WTC11 (cell line): ENCODE measurements around the gene NEDD4L. TPM values are rescaled to one million over a fixed set of nuclear protein-coding genes. Genes with fewer than 3 reads are reported as not detected.

ENCODE experiments used
- ATAC-seq: fragments of 200-7000 bp; cut with Tn5 transposase; 2 replicates; pipeline ENCODE4 v1.10.0; 2021; ENCODE audit warnings: mild to moderate bottlenecking, moderate library complexity
- CTCF ChIA-PET: fragments of 300-600 bp; sonication (Branson Sonifier 250); formaldehyde crosslinking; loops from one replicate; lab custom pipeline; 2021; ENCODE audit warnings: antibody characterized with exemption; lab: Charles Lee
- POLR2A ChIA-PET: fragments of 350-600 bp; sonication (Branson Sonifier 250); formaldehyde crosslinking; loops from one replicate; lab custom pipeline; 2021; ENCODE audit warnings: antibody characterized with exemption; lab: Charles Lee
- DNase-seq: peaks from one replicate; pipeline ENCODE4 v3.0.0; 2021; ENCODE audit warnings: low spot score
- H3K27ac Mint-ChIP-seq: 2 replicates; pipeline ENCODE4 v1.8.0; 2021; ENCODE audit warnings: mixed read lengths
- H3K27me3 Mint-ChIP-seq: 2 replicates; pipeline ENCODE4 v1.8.0; 2021; ENCODE audit warnings: low read depth, mild to moderate bottlenecking, moderate library complexity, mixed read lengths
- H3K36me3 Mint-ChIP-seq: 2 replicates; pipeline ENCODE4 v1.8.0; 2021; ENCODE audit warnings: mixed read lengths
- H3K4me1 Mint-ChIP-seq: 2 replicates; pipeline ENCODE4 v1.8.0; 2022; ENCODE audit warnings: mixed read lengths
- H3K4me3 Mint-ChIP-seq: 2 replicates; pipeline ENCODE4 v1.8.0; 2021; ENCODE audit warnings: mild to moderate bottlenecking, moderate library complexity, mixed read lengths
- H3K9me3 Mint-ChIP-seq: 2 replicates; pipeline ENCODE4 v1.8.0; 2021; ENCODE audit warnings: mixed read lengths
- ARID4B ChIP-seq: sonication (generic); formaldehyde crosslinking; IDR thresholded peaks from 2 replicates; pipeline ENCODE4 v1.8.0; 2023; ENCODE audit warnings: missing genetic modification reagents, mild to moderate bottlenecking, borderline replicate concordance
- CREM ChIP-seq: sonication (generic); formaldehyde crosslinking; IDR thresholded peaks from 2 replicates; pipeline ENCODE4 v1.8.1; 2022; ENCODE audit warnings: mild to moderate bottlenecking, missing genetic modification reagents, moderate library complexity
- E2F5 ChIP-seq: sonication (generic); formaldehyde crosslinking; IDR thresholded peaks from 2 replicates; pipeline ENCODE4 v1.8.1; 2022; ENCODE audit warnings: mild to moderate bottlenecking, moderate library complexity, missing genetic modification reagents
- ELF4 ChIP-seq: sonication (generic); formaldehyde crosslinking; IDR thresholded peaks from 2 replicates; pipeline ENCODE4 v1.8.1; 2022; ENCODE audit warnings: low read depth, mild to moderate bottlenecking, moderate library complexity, missing genetic modification reagents
- EMX1 ChIP-seq: fragments of 250-450 bp; sonication (Bioruptor Pico); IDR thresholded peaks from 2 replicates; pipeline ENCODE4 v1.8.0; 2021; ENCODE audit warnings: mild to moderate bottlenecking
- IRF1 ChIP-seq: sonication (generic); formaldehyde crosslinking; IDR thresholded peaks from 2 replicates; pipeline ENCODE4 v1.8.0; 2023; ENCODE audit warnings: missing genetic modification reagents
- IRF2 ChIP-seq: sonication (generic); formaldehyde crosslinking; IDR thresholded peaks from 2 replicates; pipeline ENCODE4 v1.8.0; 2022; ENCODE audit warnings: low read depth, missing genetic modification reagents, borderline replicate concordance
- KAT7 ChIP-seq: sonication (generic); formaldehyde crosslinking; IDR thresholded peaks from 2 replicates; pipeline ENCODE4 v1.8.1; 2023; ENCODE audit warnings: missing genetic modification reagents, mild to moderate bottlenecking, borderline replicate concordance
- NFATC4 ChIP-seq: fragments of 250-450 bp; sonication (Bioruptor Pico); IDR thresholded peaks from 2 replicates; pipeline ENCODE4 v1.9.0; 2021; ENCODE audit warnings: mild to moderate bottlenecking
- OVOL2 ChIP-seq: fragments of 250-450 bp; sonication (Bioruptor Pico); IDR thresholded peaks from 2 replicates; pipeline ENCODE4 v1.9.0; 2021; ENCODE audit warnings: mild to moderate bottlenecking, borderline replicate concordance
- PRDM15 ChIP-seq: sonication (generic); formaldehyde crosslinking; IDR thresholded peaks from 2 replicates; pipeline ENCODE4 v1.8.0; 2022; ENCODE audit warnings: missing genetic modification reagents
- TEAD1 ChIP-seq: sonication (generic); formaldehyde crosslinking; IDR thresholded peaks from 2 replicates; pipeline ENCODE4 v1.8.0; 2022; ENCODE audit warnings: mild to moderate bottlenecking, missing genetic modification reagents
- ZBTB21 ChIP-seq: sonication (generic); formaldehyde crosslinking; IDR thresholded peaks from 2 replicates; pipeline ENCODE4 v1.8.1; 2023; ENCODE audit warnings: mild to moderate bottlenecking, missing genetic modification reagents, borderline replicate concordance
- ZNF121 ChIP-seq: sonication (generic); formaldehyde crosslinking; IDR thresholded peaks from 2 replicates; pipeline ENCODE4 v1.8.0; 2023; ENCODE audit warnings: missing genetic modification reagents
- ZNF512 ChIP-seq: sonication (generic); formaldehyde crosslinking; IDR thresholded peaks from 2 replicates; pipeline ENCODE4 v1.8.1; 2022; ENCODE audit warnings: missing genetic modification reagents, borderline replicate concordance
- ZNF532 ChIP-seq: fragments of 250-450 bp; sonication (Bioruptor Pico); IDR thresholded peaks from 2 replicates; pipeline ENCODE4 v1.9.0; 2021; ENCODE audit warnings: mild to moderate bottlenecking, borderline replicate concordance
- ZNF671 ChIP-seq: fragments of 250-450 bp; sonication (Bioruptor Pico); IDR thresholded peaks from 2 replicates; pipeline ENCODE4 v1.8.0; 2021; ENCODE audit warnings: mild to moderate bottlenecking
- ZSCAN18 ChIP-seq: fragments of 250-450 bp; sonication (Bioruptor Pico); IDR thresholded peaks from 2 replicates; pipeline ENCODE4 v2.1.2; 2022; ENCODE audit warnings: mild to moderate bottlenecking, moderate library complexity
- total RNA-seq: library from RNA; stranded (reverse); gene quantifications from 3 replicates; pipeline ENCODE4 v1.2.3, GENCODE V29; 2021

Gene NEDD4L
- total RNA-seq, 1 experiment from 2014 or later: 88.0 TPM

GRCh38 chr18:58021504-58021903, 22.5 kb upstream of the NEDD4L start:
- Mint-ChIP-seq H3K4me3 (no peak overlapping the region), H3K36me3 (peaks cover 5% of the 10 kb centered on the region)
- ChIA-PET CTCF (no interaction called here), POLR2A (no interaction called here)
- DNase-seq: no peak
- TF ChIP-seq ZNF121 (CRISPR knock-in tag) (no peak), KAT7 (CRISPR knock-in tag) (no peak), IRF2 (no peak), ZBTB21 (CRISPR knock-in tag) (no peak)
- TF ChIP-seq, all 79 proteins: peak for 0
- Mint-ChIP-seq H3K4me1 (peaks cover 10% of the 10 kb centered on the region), H3K9me3 (peaks cover 7% of the 10 kb centered on the region), H3K27me3 (no peaks in the 10 kb centered on the region; the same call in 1 of the 2 replicates), H3K27ac (no peak overlapping the region)
- no peak for ATAC-seq

- Mint-ChIP-seq H3K4me1 (peaks cover 12% of the 10 kb centered on the region), H3K4me3 (no peak overlapping the region), H3K36me3 (no peaks in the 10 kb centered on the region), H3K9me3 (no peaks in the 10 kb centered on the region), H3K27ac (no peak overlapping the region), H3K27me3 (no peaks in the 10 kb centered on the region)
- ChIA-PET CTCF (interaction anchor here (1.0 to 1.6 kb wide), 2 partner anchors 21 to 114 kb away, joined by 3 to 6 read pairs; partner anchors contain the start of gene NEDD4L), POLR2A (no interaction called here)
- ATAC-seq (no peak), DNase-seq (no peak)
- TF ChIP-seq EMX1: no peak
- no peak for TF ChIP-seq ARID4B (CRISPR knock-in tag)
- TF ChIP-seq E2F5 (CRISPR knock-in tag): no peak
- no peak for TF ChIP-seq CREM (CRISPR knock-in tag)
- no peak for TF ChIP-seq TEAD1 (CRISPR knock-in tag)
- TF ChIP-seq ELF4: no peak
- no peak for TF ChIP-seq ZNF532 (CRISPR knock-in tag)
- TF ChIP-seq NFATC4 (CRISPR knock-in tag): no peak
- no peak for TF ChIP-seq ZNF671
- no peak for TF ChIP-seq PRDM15 (CRISPR knock-in tag)
- TF ChIP-seq ZNF512 (CRISPR knock-in tag): no peak
- TF ChIP-seq OVOL2 (CRISPR knock-in tag): no peak
- TF ChIP-seq IRF1: no peak
- no peak for TF ChIP-seq ZSCAN18 (CRISPR knock-in tag)
Observed at GRCh38 chr18:58023108-58023507, 20.9 kb upstream of the NEDD4L start.
